ENCODE data around the gene NALF2.

The NALF2 gene

GRCh38 chrX:69503782-69504625, at the start of gene NALF2:
Gene NALF2 (plus strand): TSS chrX:69504326. CDS start chrX:69505283, 957 bp downstream.
- DNase-seq (ENCODE audit: low read depth): no peak

- DNase-seq (ENCODE audit: low read depth): no peak
Observed at GRCh38 chrX:69457756-69458155, 46.4 kb upstream of the NALF2 start.

- DNase-seq (ENCODE audit: low read depth): no peak
Observed at GRCh38 chrX:69466546-69466945, 37.6 kb upstream of the NALF2 start.

- DNase-seq (ENCODE audit: low read depth): no peak
Observed at GRCh38 chrX:69469975-69470374, 34.2 kb upstream of the NALF2 start.

GRCh38 chrX:69489625-69490024, 14.5 kb upstream of the NALF2 start:
- DNase-seq (ENCODE audit: low read depth): no peak

- DNase-seq (ENCODE audit: low read depth): no peak
Observed at GRCh38 chrX:69493193-69493592, 10.9 kb upstream of the NALF2 start.

GRCh38 chrX:69493766-69494165, 10.4 kb upstream of the NALF2 start:
- DNase-seq (ENCODE audit: low read depth): no peak

- no peak for DNase-seq (ENCODE audit: low read depth)
Observed at GRCh38 chrX:69496183-69496582, 7.9 kb upstream of the NALF2 start.

- DNase-seq (ENCODE audit: low read depth): no peak
Observed at GRCh38 chrX:69501429-69501828, 2.7 kb upstream of the NALF2 start.

- no peak for DNase-seq (ENCODE audit: low read depth)
Observed at GRCh38 chrX:69503228-69503781, 821 bp upstream of the NALF2 start.

- DNase-seq (ENCODE audit: low read depth): no peak
Observed at GRCh38 chrX:69504626-69505612, 793 bp downstream of the NALF2 start.

GRCh38 chrX:69505772-69506616, 1.9 kb downstream of the NALF2 start:
- no peak for DNase-seq (ENCODE audit: low read depth)

- DNase-seq (ENCODE audit: low read depth): no peak
Observed at GRCh38 chrX:69506617-69507499, 2.7 kb downstream of the NALF2 start.

- DNase-seq (ENCODE audit: low read depth): no peak
Observed at GRCh38 chrX:69507500-69507789, 3.3 kb downstream of the NALF2 start.

- DNase-seq (ENCODE audit: low read depth): no peak
Observed at GRCh38 chrX:69508610-69509009, 4.5 kb downstream of the NALF2 start.

- no peak for DNase-seq (ENCODE audit: low read depth)
Observed at GRCh38 chrX:69510137-69510715, 6.1 kb downstream of the NALF2 start.

- no peak for DNase-seq (ENCODE audit: low read depth)
Observed at GRCh38 chrX:69510914-69511513, 6.9 kb downstream of the NALF2 start.

GRCh38 chrX:69522052-69522451, 17.9 kb downstream of the NALF2 start:
- no peak for DNase-seq (ENCODE audit: low read depth)

- no peak for DNase-seq (ENCODE audit: low read depth)
Observed at GRCh38 chrX:69523314-69523713, 19.2 kb downstream of the NALF2 start.

GRCh38 chrX:69524781-69525363, 20.7 kb downstream of the NALF2 start:
- no peak for DNase-seq (ENCODE audit: low read depth)

Measured in HS-27A (cell line).